ENCODE results near the gene GYS1.
A peak's percentile ranks its signal among the peaks of the same experiment; 100 is the strongest.

GYS1 gene

GRCh38 chr19:48991011-48991609 is 2.0 kb downstream of the GYS1 start:
- no peak overlapping the region for H3K27ac ChIP-seq (ENCODE audit: low read depth, low read length)
- peak overlapping the region; percentile 54 for H3K9ac ChIP-seq (ENCODE audit: low read length)
- peaks cover 10% of the 10 kb centered on the region for H3K36me3 ChIP-seq (ENCODE audit: control insufficient read depth, insufficient read depth, low read length)
- H3K27me3 ChIP-seq (ENCODE audit: control insufficient read depth, insufficient read depth, low read length): no peaks in the 10 kb centered on the region
- peak overlapping the region; percentile 91 for H3K4me3 ChIP-seq (ENCODE audit: low read length)
- H3K4me1 ChIP-seq (ENCODE audit: control insufficient read depth, insufficient read depth, low read length): peaks cover 11% of the 10 kb centered on the region

- Histone ChIP-seq H3K4me1 (ENCODE audit: control insufficient read depth, insufficient read depth, low read length) (peaks cover 11% of the 10 kb centered on the region), H3K9ac (ENCODE audit: low read length) (no peak overlapping the region), H3K27ac (ENCODE audit: low read depth, low read length) (no peak overlapping the region), H3K4me3 (ENCODE audit: low read length) (no peak overlapping the region), H3K36me3 (ENCODE audit: control insufficient read depth, insufficient read depth, low read length) (peaks cover 16% of the 10 kb centered on the region), H3K27me3 (ENCODE audit: control insufficient read depth, insufficient read depth, low read length) (no peaks in the 10 kb centered on the region)
These were observed 2.7 kb downstream of the GYS1 start for GRCh38 chr19:48990400-48990799.

- H3K27ac ChIP-seq (ENCODE audit: low read depth, low read length): no peak overlapping the region
- H3K36me3 ChIP-seq (ENCODE audit: control insufficient read depth, insufficient read depth, low read length): peaks cover 22% of the 10 kb centered on the region
- no peak overlapping the region for H3K4me3 ChIP-seq (ENCODE audit: low read length)
- peaks cover 11% of the 10 kb centered on the region for H3K4me1 ChIP-seq (ENCODE audit: control insufficient read depth, insufficient read depth, low read length)
- H3K27me3 ChIP-seq (ENCODE audit: control insufficient read depth, insufficient read depth, low read length): no peaks in the 10 kb centered on the region
- H3K9ac ChIP-seq (ENCODE audit: low read length): no peak overlapping the region
These were observed 3.3 kb downstream of the GYS1 start for GRCh38 chr19:48989701-48990291.

GRCh38 chr19:48988860-48989259 is 4.2 kb downstream of the GYS1 start:
- Histone ChIP-seq H3K4me3 (ENCODE audit: low read length) (no peak overlapping the region), H3K27ac (ENCODE audit: low read depth, low read length) (no peak overlapping the region), H3K36me3 (ENCODE audit: control insufficient read depth, insufficient read depth, low read length) (peaks cover 22% of the 10 kb centered on the region), H3K27me3 (ENCODE audit: control insufficient read depth, insufficient read depth, low read length) (no peaks in the 10 kb centered on the region), H3K9ac (ENCODE audit: low read length) (no peak overlapping the region), H3K4me1 (ENCODE audit: control insufficient read depth, insufficient read depth, low read length) (peaks cover 8% of the 10 kb centered on the region)

- Histone ChIP-seq H3K36me3 (ENCODE audit: control insufficient read depth, insufficient read depth, low read length) (peaks cover 22% of the 10 kb centered on the region), H3K9ac (ENCODE audit: low read length) (no peak overlapping the region), H3K4me3 (ENCODE audit: low read length) (no peak overlapping the region), H3K27ac (ENCODE audit: low read depth, low read length) (no peak overlapping the region), H3K27me3 (ENCODE audit: control insufficient read depth, insufficient read depth, low read length) (no peaks in the 10 kb centered on the region), H3K4me1 (ENCODE audit: control insufficient read depth, insufficient read depth, low read length) (peaks cover 8% of the 10 kb centered on the region)
These were observed 4.8 kb downstream of the GYS1 start for GRCh38 chr19:48988286-48988685.

GRCh38 chr19:48987323-48987722 is 5.8 kb downstream of the GYS1 start:
- H3K27me3 ChIP-seq (ENCODE audit: control insufficient read depth, insufficient read depth, low read length): no peaks in the 10 kb centered on the region
- peaks cover 8% of the 10 kb centered on the region for H3K4me1 ChIP-seq (ENCODE audit: control insufficient read depth, insufficient read depth, low read length)
- no peak overlapping the region for H3K9ac ChIP-seq (ENCODE audit: low read length)
- H3K4me3 ChIP-seq (ENCODE audit: low read length): no peak overlapping the region
- peaks cover 25% of the 10 kb centered on the region for H3K36me3 ChIP-seq (ENCODE audit: control insufficient read depth, insufficient read depth, low read length)
- no peak overlapping the region for H3K27ac ChIP-seq (ENCODE audit: low read depth, low read length)

- Histone ChIP-seq H3K4me1 (ENCODE audit: control insufficient read depth, insufficient read depth, low read length) (no peaks in the 10 kb centered on the region), H3K9ac (ENCODE audit: low read length) (no peak overlapping the region), H3K36me3 (ENCODE audit: control insufficient read depth, insufficient read depth, low read length) (peaks cover 28% of the 10 kb centered on the region), H3K27ac (ENCODE audit: low read depth, low read length) (no peak overlapping the region), H3K4me3 (ENCODE audit: low read length) (no peak overlapping the region), H3K27me3 (ENCODE audit: control insufficient read depth, insufficient read depth, low read length) (no peaks in the 10 kb centered on the region)
These were observed 6.9 kb downstream of the GYS1 start for GRCh38 chr19:48986211-48986610.

GRCh38 chr19:48985711-48986110 is 7.4 kb downstream of the GYS1 start:
- Histone ChIP-seq H3K27ac (ENCODE audit: low read depth, low read length) (no peak overlapping the region), H3K27me3 (ENCODE audit: control insufficient read depth, insufficient read depth, low read length) (no peaks in the 10 kb centered on the region), H3K4me3 (ENCODE audit: low read length) (no peak overlapping the region), H3K4me1 (ENCODE audit: control insufficient read depth, insufficient read depth, low read length) (no peaks in the 10 kb centered on the region), H3K36me3 (ENCODE audit: control insufficient read depth, insufficient read depth, low read length) (peaks cover 31% of the 10 kb centered on the region), H3K9ac (ENCODE audit: low read length) (no peak overlapping the region)

GRCh38 chr19:48982280-48982679 is 10.8 kb downstream of the GYS1 start:
- Histone ChIP-seq H3K27ac (ENCODE audit: low read depth, low read length) (no peak overlapping the region), H3K4me1 (ENCODE audit: control insufficient read depth, insufficient read depth, low read length) (peaks cover 3% of the 10 kb centered on the region), H3K36me3 (ENCODE audit: control insufficient read depth, insufficient read depth, low read length) (peaks cover 28% of the 10 kb centered on the region), H3K9ac (ENCODE audit: low read length) (no peak overlapping the region), H3K4me3 (ENCODE audit: low read length) (no peak overlapping the region), H3K27me3 (ENCODE audit: control insufficient read depth, insufficient read depth, low read length) (no peaks in the 10 kb centered on the region)

GRCh38 chr19:48977061-48977460 is 16.0 kb downstream of the GYS1 start:
- H3K27ac ChIP-seq (ENCODE audit: low read depth, low read length): no peak overlapping the region
- peaks cover 3% of the 10 kb centered on the region for H3K4me1 ChIP-seq (ENCODE audit: control insufficient read depth, insufficient read depth, low read length)
- H3K27me3 ChIP-seq (ENCODE audit: control insufficient read depth, insufficient read depth, low read length): no peaks in the 10 kb centered on the region
- H3K4me3 ChIP-seq (ENCODE audit: low read length): no peak overlapping the region
- H3K36me3 ChIP-seq (ENCODE audit: control insufficient read depth, insufficient read depth, low read length): peaks cover 21% of the 10 kb centered on the region
- no peak overlapping the region for H3K9ac ChIP-seq (ENCODE audit: low read length)

- Histone ChIP-seq H3K27me3 (ENCODE audit: control insufficient read depth, insufficient read depth, low read length) (no peaks in the 10 kb centered on the region), H3K27ac (ENCODE audit: low read depth, low read length) (no peak overlapping the region), H3K4me1 (ENCODE audit: control insufficient read depth, insufficient read depth, low read length) (peaks cover 3% of the 10 kb centered on the region), H3K36me3 (ENCODE audit: control insufficient read depth, insufficient read depth, low read length) (peaks cover 18% of the 10 kb centered on the region), H3K9ac (ENCODE audit: low read length) (no peak overlapping the region), H3K4me3 (ENCODE audit: low read length) (no peak overlapping the region)
These were observed 16.9 kb downstream of the GYS1 start for GRCh38 chr19:48975947-48976847.

- peaks cover 22% of the 10 kb centered on the region for H3K36me3 ChIP-seq (ENCODE audit: control insufficient read depth, insufficient read depth, low read length)
- peaks cover 9% of the 10 kb centered on the region for H3K4me1 ChIP-seq (ENCODE audit: control insufficient read depth, insufficient read depth, low read length)
- H3K9ac ChIP-seq (ENCODE audit: low read length): no peak overlapping the region
- no peak overlapping the region for H3K27ac ChIP-seq (ENCODE audit: low read depth, low read length)
- no peak overlapping the region for H3K4me3 ChIP-seq (ENCODE audit: low read length)
- H3K27me3 ChIP-seq (ENCODE audit: control insufficient read depth, insufficient read depth, low read length): no peaks in the 10 kb centered on the region
These were observed 22.1 kb downstream of the GYS1 start for GRCh38 chr19:48970923-48971395.
